Right atrium auricular region (tissue), 2 donors: ENCODE measurements around the gene LRMDA. TPM values are rescaled to one million over a fixed set of nuclear protein-coding genes. Genes with fewer than 3 reads are reported as not detected.

Experiments used
- DNase-seq: peaks from one replicate; pipeline ENCODE4 v3.0.0-alpha.2; 2019; ENCODE audit warnings: low spot score
- H3K27ac ChIP-seq, 2 donors: fragments of 200-600 bp; sonication (generic); 1 replicate in 1 of 2; 2 replicates in 1 of 2; pipeline ENCODE4 v1.5.1; 2016 to 2019
- H3K27me3 ChIP-seq, 2 donors: fragments of 200-600 bp; sonication (generic); one replicate each; pipeline versions ENCODE4 v1.5.1 to v1.6.0; 2017 to 2019
- H3K36me3 ChIP-seq: fragments of 200-600 bp; sonication (generic); one replicate; pipeline ENCODE4 v1.5.1; 2016
- H3K4me1 ChIP-seq, 2 donors: fragments of 200-600 bp; sonication (generic); one replicate each; pipeline versions ENCODE4 v1.5.1 to v1.6.0; 2017 to 2019
- H3K4me3 ChIP-seq, 2 donors: fragments of 200-600 bp; sonication (generic); 1 replicate in 1 of 2; 2 replicates in 1 of 2; pipeline ENCODE4 v1.5.1; 2017 to 2019; ENCODE audit warnings: mild to moderate bottlenecking in 1 of 2, moderate library complexity in 1 of 2
- H3K9me3 ChIP-seq, 2 donors: fragments of 200-600 bp; sonication (generic); one replicate each; pipeline ENCODE4 v1.5.1; 2019
- total RNA-seq, 2 donors: library from RNA; depleted of rRNA; stranded (reverse); fragments of >200 nt; gene quantifications; one replicate each; pipeline ENCODE4 v1.1.0, GENCODE V29; 2016
- TF ChIP-seq, protein P1 (sequence below), 2 donors: fragments of 200-600 bp; sonication (generic); IDR thresholded peaks; one replicate each; pipeline ENCODE4 v1.5.1; 2019; ENCODE audit warnings: antibody characterized with exemption in 2 of 2

The LRMDA gene
- total RNA-seq, 2 donors from 2014 or later: 6.1 to 19.1 TPM

- H3K27me3 ChIP-seq: no peaks in the 10 kb centered on the region
- no peaks in the 10 kb centered on the region for H3K9me3 ChIP-seq
- DNase-seq: no peak
- TF ChIP-seq, protein P1, sequence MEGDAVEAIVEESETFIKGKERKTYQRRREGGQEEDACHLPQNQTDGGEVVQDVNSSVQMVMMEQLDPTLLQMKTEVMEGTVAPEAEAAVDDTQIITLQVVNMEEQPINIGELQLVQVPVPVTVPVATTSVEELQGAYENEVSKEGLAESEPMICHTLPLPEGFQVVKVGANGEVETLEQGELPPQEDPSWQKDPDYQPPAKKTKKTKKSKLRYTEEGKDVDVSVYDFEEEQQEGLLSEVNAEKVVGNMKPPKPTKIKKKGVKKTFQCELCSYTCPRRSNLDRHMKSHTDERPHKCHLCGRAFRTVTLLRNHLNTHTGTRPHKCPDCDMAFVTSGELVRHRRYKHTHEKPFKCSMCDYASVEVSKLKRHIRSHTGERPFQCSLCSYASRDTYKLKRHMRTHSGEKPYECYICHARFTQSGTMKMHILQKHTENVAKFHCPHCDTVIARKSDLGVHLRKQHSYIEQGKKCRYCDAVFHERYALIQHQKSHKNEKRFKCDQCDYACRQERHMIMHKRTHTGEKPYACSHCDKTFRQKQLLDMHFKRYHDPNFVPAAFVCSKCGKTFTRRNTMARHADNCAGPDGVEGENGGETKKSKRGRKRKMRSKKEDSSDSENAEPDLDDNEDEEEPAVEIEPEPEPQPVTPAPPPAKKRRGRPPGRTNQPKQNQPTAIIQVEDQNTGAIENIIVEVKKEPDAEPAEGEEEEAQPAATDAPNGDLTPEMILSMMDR (IDR thresholded peaks at IDR 0.05): no peak
- no peak overlapping the region for H3K4me3 ChIP-seq
- no peak overlapping the region for H3K27ac ChIP-seq
- no peaks in the 10 kb centered on the region for H3K36me3 ChIP-seq
- H3K4me1 ChIP-seq: no peaks in the 10 kb centered on the region
Observed at GRCh38 chr10:76091926-76092325, 660.5 kb downstream of the LRMDA start.

GRCh38 chr10:76106611-76107010 lies 675.2 kb downstream of the LRMDA start:
- H3K27me3 ChIP-seq: no peaks in the 10 kb centered on the region
- H3K4me1 ChIP-seq: peaks cover 0 to 9% of the 10 kb centered on the region in 2 donors
- H3K9me3 ChIP-seq: no peaks in the 10 kb centered on the region
- no peak overlapping the region for H3K4me3 ChIP-seq
- TF ChIP-seq, protein P1 (IDR thresholded peaks at IDR 0.05): no peak
- H3K36me3 ChIP-seq: no peaks in the 10 kb centered on the region
- no peak overlapping the region for H3K27ac ChIP-seq
- DNase-seq: no peak

GRCh38 chr10:76108563-76109359 lies 677.3 kb downstream of the LRMDA start:
- H3K36me3 ChIP-seq: no peaks in the 10 kb centered on the region
- H3K27ac ChIP-seq: no peak overlapping the region
- no peak overlapping the region for H3K4me3 ChIP-seq
- TF ChIP-seq, protein P1 (IDR thresholded peaks at IDR 0.05): no peak
- H3K4me1 ChIP-seq: peaks cover 0 to 10% of the 10 kb centered on the region in 2 donors
- no peaks in the 10 kb centered on the region for H3K9me3 ChIP-seq
- no peaks in the 10 kb centered on the region for H3K27me3 ChIP-seq
- no peak for DNase-seq

DNA sequence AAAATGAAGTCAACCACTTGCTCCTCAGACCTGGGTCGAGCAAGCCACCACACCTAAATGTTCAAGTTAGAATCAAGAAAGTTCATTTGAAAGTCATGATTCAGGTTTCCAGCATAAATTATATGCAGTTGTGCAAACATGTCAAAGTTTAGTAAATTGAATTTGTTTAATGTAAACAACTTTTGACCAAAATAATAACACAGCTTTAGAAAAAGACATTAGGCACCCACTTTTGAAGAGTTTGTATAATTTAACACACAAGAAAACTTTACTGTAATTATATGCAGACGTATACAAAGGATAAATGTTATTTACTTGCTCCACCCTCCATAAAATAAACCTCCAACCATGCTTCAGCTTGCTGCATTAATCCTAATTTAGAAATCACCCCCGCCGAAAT lies 680.0 kb downstream of the LRMDA start:
- DNase-seq: no peak
- TF ChIP-seq, protein P1 (IDR thresholded peaks at IDR 0.05): no peak
- no peak overlapping the region for H3K27ac ChIP-seq
- H3K9me3 ChIP-seq: no peaks in the 10 kb centered on the region
- peaks cover 0 to 22% of the 10 kb centered on the region in 2 donors for H3K4me1 ChIP-seq
- no peaks in the 10 kb centered on the region for H3K36me3 ChIP-seq
- H3K27me3 ChIP-seq: no peaks in the 10 kb centered on the region
- no peak overlapping the region for H3K4me3 ChIP-seq

- no peak for DNase-seq
- peaks cover 0 to 22% of the 10 kb centered on the region in 2 donors for H3K4me1 ChIP-seq
- H3K27me3 ChIP-seq: no peaks in the 10 kb centered on the region
- peak overlapping the region in 1 of 2 donors; percentile 30 for H3K4me3 ChIP-seq
- TF ChIP-seq, protein P1 (IDR thresholded peaks at IDR 0.05): no peak
- H3K9me3 ChIP-seq: no peaks in the 10 kb centered on the region
- peak overlapping the region in 1 of 2 donors; percentile 9 for H3K27ac ChIP-seq
- no peaks in the 10 kb centered on the region for H3K36me3 ChIP-seq
Observed at GRCh38 chr10:76111986-76112825, 680.8 kb downstream of the LRMDA start.
